ENCODE results near the gene BARX2.
A peak's percentile ranks its signal among the peaks of the same experiment; 100 is the strongest.

The BARX2 gene

DNA sequence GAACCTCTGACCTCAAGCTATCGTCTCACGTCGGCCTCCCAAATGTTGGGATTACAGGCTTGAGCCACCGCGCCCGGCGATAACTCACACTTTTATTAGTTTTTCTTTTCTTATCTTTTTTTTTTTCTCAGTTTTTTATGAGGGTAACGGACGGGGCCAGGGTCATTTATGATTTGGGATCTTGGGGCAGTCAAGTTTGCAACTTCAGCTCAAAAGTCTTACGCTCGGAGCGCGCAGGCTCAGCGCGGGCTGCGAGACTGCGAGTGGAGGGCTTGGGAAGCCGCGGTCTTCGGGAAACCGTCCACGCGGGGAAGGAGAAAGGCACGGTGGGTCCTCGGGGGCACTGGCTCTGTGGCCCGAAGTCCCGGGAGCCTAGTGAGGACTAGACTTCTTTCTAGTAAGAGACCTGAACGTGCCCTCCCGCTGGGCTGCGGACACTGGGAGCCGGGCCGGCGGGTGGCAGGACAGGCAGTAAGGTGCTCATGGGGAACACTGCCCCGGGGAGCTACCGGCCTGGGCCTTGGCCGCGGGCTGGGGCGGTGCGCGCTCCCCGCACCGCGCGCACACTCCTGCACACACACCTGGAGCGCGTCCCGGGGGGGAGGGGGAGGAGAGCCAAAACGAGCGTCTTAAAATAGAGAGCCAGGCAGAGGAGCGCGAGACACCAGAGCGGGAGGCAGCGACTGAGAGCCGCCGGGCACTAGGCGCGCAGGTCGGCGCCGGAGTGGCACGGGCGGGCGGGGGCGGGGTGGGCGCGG lies 476 bp upstream of the BARX2 start (continued):
- TF ChIP-seq ZNF335 (tag by site-specific recombination; conservative IDR thresholded peaks at IDR 0.05) (peak; percentile 86), ZNF433 (tag by site-specific recombination; IDR thresholded peaks at IDR 0.05; ENCODE audit: low read depth) (no peak), EGR2 (tag by site-specific recombination; IDR thresholded peaks at IDR 0.05; ENCODE audit: low read depth) (no peak), ZNF830 (tag by site-specific recombination; IDR thresholded peaks at IDR 0.05; ENCODE audit: low read depth) (no peak), ZNF10 (tag by site-specific recombination; IDR thresholded peaks at IDR 0.05) (no peak), ZNF223 (tag by site-specific recombination; IDR thresholded peaks at IDR 0.05) (no peak), ZNF629 (tag by site-specific recombination; IDR thresholded peaks at IDR 0.05) (no peak), ZNF174 (tag by site-specific recombination; IDR thresholded peaks at IDR 0.05) (no peak), ZFP41 (tag by site-specific recombination; IDR thresholded peaks at IDR 0.05; ENCODE audit: borderline replicate concordance) (no peak), ZNF837 (tag by site-specific recombination; IDR thresholded peaks at IDR 0.05) (no peak), ZNF114 (tag by site-specific recombination; IDR thresholded peaks at IDR 0.05) (no peak), ZBTB7A (tag by site-specific recombination; IDR thresholded peaks at IDR 0.05; ENCODE audit: low read depth) (no peak), OVOL3 (tag by site-specific recombination; IDR thresholded peaks at IDR 0.05) (no peak), ZNF785 (tag by site-specific recombination; IDR thresholded peaks at IDR 0.05) (no peak), ZNF366 (tag by site-specific recombination; conservative IDR thresholded peaks at IDR 0.05) (no peak), GLIS1 (tag by site-specific recombination; IDR thresholded peaks at IDR 0.05) (peak; percentile 50; the same call in 1 of the 2 replicates), ZFHX2 (tag by site-specific recombination; conservative IDR thresholded peaks at IDR 0.05) (0 out of 2 replicates have a peak, but pooled peaks have one; percentile 21), MEIS1 (CRISPR knock-in tag; IDR thresholded peaks at IDR 0.05; ENCODE audit: borderline replicate concordance) (no peak), ZNF121 (tag by site-specific recombination; IDR thresholded peaks at IDR 0.05) (no peak), ZNF600 (tag by site-specific recombination; IDR thresholded peaks at IDR 0.05) (peak; percentile 86), ZSCAN23 (tag by site-specific recombination; IDR thresholded peaks at IDR 0.05) (no peak), ZNF501 (tag by site-specific recombination; IDR thresholded peaks at IDR 0.05) (no peak), SCRT2 (tag by site-specific recombination; IDR thresholded peaks at IDR 0.05) (no peak)
- TF ChIP-seq, protein P1, sequence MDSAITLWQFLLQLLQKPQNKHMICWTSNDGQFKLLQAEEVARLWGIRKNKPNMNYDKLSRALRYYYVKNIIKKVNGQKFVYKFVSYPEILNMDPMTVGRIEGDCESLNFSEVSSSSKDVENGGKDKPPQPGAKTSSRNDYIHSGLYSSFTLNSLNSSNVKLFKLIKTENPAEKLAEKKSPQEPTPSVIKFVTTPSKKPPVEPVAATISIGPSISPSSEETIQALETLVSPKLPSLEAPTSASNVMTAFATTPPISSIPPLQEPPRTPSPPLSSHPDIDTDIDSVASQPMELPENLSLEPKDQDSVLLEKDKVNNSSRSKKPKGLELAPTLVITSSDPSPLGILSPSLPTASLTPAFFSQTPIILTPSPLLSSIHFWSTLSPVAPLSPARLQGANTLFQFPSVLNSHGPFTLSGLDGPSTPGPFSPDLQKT (IDR thresholded peaks at IDR 0.05; ENCODE audit: borderline replicate concordance, low read depth, low read length): no peak
- TF ChIP-seq, protein P2, sequence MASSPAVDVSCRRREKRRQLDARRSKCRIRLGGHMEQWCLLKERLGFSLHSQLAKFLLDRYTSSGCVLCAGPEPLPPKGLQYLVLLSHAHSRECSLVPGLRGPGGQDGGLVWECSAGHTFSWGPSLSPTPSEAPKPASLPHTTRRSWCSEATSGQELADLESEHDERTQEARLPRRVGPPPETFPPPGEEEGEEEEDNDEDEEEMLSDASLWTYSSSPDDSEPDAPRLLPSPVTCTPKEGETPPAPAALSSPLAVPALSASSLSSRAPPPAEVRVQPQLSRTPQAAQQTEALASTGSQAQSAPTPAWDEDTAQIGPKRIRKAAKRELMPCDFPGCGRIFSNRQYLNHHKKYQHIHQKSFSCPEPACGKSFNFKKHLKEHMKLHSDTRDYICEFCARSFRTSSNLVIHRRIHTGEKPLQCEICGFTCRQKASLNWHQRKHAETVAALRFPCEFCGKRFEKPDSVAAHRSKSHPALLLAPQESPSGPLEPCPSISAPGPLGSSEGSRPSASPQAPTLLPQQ (tag by site-specific recombination; IDR thresholded peaks at IDR 0.05): 0 out of 2 replicates have a peak, but pooled peaks have one; percentile 11
- TF ChIP-seq, protein P3, sequence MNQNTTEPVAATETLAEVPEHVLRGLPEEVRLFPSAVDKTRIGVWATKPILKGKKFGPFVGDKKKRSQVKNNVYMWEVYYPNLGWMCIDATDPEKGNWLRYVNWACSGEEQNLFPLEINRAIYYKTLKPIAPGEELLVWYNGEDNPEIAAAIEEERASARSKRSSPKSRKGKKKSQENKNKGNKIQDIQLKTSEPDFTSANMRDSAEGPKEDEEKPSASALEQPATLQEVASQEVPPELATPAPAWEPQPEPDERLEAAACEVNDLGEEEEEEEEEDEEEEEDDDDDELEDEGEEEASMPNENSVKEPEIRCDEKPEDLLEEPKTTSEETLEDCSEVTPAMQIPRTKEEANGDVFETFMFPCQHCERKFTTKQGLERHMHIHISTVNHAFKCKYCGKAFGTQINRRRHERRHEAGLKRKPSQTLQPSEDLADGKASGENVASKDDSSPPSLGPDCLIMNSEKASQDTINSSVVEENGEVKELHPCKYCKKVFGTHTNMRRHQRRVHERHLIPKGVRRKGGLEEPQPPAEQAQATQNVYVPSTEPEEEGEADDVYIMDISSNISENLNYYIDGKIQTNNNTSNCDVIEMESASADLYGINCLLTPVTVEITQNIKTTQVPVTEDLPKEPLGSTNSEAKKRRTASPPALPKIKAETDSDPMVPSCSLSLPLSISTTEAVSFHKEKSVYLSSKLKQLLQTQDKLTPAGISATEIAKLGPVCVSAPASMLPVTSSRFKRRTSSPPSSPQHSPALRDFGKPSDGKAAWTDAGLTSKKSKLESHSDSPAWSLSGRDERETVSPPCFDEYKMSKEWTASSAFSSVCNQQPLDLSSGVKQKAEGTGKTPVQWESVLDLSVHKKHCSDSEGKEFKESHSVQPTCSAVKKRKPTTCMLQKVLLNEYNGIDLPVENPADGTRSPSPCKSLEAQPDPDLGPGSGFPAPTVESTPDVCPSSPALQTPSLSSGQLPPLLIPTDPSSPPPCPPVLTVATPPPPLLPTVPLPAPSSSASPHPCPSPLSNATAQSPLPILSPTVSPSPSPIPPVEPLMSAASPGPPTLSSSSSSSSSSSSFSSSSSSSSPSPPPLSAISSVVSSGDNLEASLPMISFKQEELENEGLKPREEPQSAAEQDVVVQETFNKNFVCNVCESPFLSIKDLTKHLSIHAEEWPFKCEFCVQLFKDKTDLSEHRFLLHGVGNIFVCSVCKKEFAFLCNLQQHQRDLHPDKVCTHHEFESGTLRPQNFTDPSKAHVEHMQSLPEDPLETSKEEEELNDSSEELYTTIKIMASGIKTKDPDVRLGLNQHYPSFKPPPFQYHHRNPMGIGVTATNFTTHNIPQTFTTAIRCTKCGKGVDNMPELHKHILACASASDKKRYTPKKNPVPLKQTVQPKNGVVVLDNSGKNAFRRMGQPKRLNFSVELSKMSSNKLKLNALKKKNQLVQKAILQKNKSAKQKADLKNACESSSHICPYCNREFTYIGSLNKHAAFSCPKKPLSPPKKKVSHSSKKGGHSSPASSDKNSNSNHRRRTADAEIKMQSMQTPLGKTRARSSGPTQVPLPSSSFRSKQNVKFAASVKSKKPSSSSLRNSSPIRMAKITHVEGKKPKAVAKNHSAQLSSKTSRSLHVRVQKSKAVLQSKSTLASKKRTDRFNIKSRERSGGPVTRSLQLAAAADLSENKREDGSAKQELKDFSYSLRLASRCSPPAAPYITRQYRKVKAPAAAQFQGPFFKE (tag by site-specific recombination; IDR thresholded peaks at IDR 0.05; ENCODE audit: borderline replicate concordance): no peak
- TF ChIP-seq, protein P4, sequence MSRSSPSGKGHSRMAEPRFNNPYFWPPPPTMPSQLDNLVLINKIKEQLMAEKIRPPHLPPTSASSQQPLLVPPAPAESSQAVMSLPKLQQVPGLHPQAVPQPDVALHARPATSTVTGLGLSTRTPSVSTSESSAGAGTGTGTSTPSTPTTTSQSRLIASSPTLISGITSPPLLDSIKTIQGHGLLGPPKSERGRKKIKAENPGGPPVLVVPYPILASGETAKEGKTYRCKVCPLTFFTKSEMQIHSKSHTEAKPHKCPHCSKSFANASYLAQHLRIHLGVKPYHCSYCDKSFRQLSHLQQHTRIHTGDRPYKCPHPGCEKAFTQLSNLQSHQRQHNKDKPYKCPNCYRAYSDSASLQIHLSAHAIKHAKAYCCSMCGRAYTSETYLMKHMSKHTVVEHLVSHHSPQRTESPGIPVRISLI (tag by site-specific recombination; IDR thresholded peaks at IDR 0.05): no peak; the same call in 1 of the 2 replicates
- TF ChIP-seq, protein P5, sequence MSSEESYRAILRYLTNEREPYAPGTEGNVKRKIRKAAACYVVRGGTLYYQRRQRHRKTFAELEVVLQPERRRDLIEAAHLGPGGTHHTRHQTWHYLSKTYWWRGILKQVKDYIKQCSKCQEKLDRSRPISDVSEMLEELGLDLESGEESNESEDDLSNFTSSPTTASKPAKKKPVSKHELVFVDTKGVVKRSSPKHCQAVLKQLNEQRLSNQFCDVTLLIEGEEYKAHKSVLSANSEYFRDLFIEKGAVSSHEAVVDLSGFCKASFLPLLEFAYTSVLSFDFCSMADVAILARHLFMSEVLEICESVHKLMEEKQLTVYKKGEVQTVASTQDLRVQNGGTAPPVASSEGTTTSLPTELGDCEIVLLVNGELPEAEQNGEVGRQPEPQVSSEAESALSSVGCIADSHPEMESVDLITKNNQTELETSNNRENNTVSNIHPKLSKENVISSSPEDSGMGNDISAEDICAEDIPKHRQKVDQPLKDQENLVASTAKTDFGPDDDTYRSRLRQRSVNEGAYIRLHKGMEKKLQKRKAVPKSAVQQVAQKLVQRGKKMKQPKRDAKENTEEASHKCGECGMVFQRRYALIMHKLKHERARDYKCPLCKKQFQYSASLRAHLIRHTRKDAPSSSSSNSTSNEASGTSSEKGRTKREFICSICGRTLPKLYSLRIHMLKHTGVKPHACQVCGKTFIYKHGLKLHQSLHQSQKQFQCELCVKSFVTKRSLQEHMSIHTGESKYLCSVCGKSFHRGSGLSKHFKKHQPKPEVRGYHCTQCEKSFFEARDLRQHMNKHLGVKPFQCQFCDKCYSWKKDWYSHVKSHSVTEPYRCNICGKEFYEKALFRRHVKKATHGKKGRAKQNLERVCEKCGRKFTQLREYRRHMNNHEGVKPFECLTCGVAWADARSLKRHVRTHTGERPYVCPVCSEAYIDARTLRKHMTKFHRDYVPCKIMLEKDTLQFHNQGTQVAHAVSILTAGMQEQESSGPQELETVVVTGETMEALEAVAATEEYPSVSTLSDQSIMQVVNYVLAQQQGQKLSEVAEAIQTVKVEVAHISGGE (tag by site-specific recombination; conservative IDR thresholded peaks at IDR 0.05; ENCODE audit: low read depth): peak; percentile 58

Data from HEK293 (cell line).